Spinal cord (tissue), 10 donors: ENCODE measurements around the gene VPS54. TPM values are rescaled to one million over a fixed set of nuclear protein-coding genes. Genes with fewer than 3 reads are reported as not detected.
"Not testable (repeated sequence)": the region's sequence is repeated elsewhere in the genome, so short reads cannot be mapped to it uniquely, and the experiment has no call there.

Experiments used
- DNase-seq, 6 donors: peaks; one replicate each; pipeline versions ENCODE4 v3.0.0 to v3.0.0-alpha.2; 2013 to 2015; ENCODE audit warnings: low spot score in 6 of 6, low read depth in 4 of 6
- H3K27ac ChIP-seq: one replicate; pipeline ENCODE4 v1.5.1; 2013; ENCODE audit warnings: low read depth, low read length, control low read depth
- H3K27me3 ChIP-seq: one replicate; pipeline ENCODE4 v1.6.1; 2013; ENCODE audit warnings: low read length; ENCODE audit not compliant: control insufficient read depth, insufficient read depth
- H3K36me3 ChIP-seq: one replicate; pipeline ENCODE4 v1.6.1; 2013; ENCODE audit warnings: low read length; ENCODE audit not compliant: control insufficient read depth, insufficient read depth
- H3K4me1 ChIP-seq: one replicate; pipeline ENCODE4 v1.6.1; 2013; ENCODE audit warnings: low read length; ENCODE audit not compliant: control insufficient read depth, insufficient read depth
- H3K4me3 ChIP-seq: one replicate; pipeline ENCODE4 v1.5.1; 2013; ENCODE audit warnings: low read depth, low read length, control low read depth
- H3K9me3 ChIP-seq: one replicate; pipeline ENCODE4 v1.6.1; 2013; ENCODE audit warnings: low read length; ENCODE audit not compliant: control insufficient read depth, insufficient read depth
- WGBS: methylation state at CpG from one replicate; pipeline ENCODE4 v1.1.5; 2013; ENCODE audit warnings: missing lambda C conversion rate; ENCODE audit not compliant: insufficient coverage; 5-methylcytosine and 5-hydroxymethylcytosine counted together
- polyA plus RNA-seq, 2 donors: library from polyadenylated mRNA; unstranded; fragments of 120-200 nt; gene quantifications; one replicate each; pipeline ENCODE4 v1.2.1, GENCODE V29; 2013; ENCODE audit not compliant: insufficient read length in 2 of 2
- total RNA-seq, 2 donors: library from RNA; depleted of rRNA in 1 of 2; stranded (reverse); fragments of 120-200 nt in 1 of 2; fragments of >200 nt in 1 of 2; gene quantifications; one replicate each; pipeline versions ENCODE4 v1.2.3 to v1.2.4, GENCODE V29; 2013 to 2014
- donor health status: healthy.

The VPS54 gene
- total and polyA plus RNA-seq, 4 donors: 25.5 to 42.8 (median 30.1) TPM

DNA sequence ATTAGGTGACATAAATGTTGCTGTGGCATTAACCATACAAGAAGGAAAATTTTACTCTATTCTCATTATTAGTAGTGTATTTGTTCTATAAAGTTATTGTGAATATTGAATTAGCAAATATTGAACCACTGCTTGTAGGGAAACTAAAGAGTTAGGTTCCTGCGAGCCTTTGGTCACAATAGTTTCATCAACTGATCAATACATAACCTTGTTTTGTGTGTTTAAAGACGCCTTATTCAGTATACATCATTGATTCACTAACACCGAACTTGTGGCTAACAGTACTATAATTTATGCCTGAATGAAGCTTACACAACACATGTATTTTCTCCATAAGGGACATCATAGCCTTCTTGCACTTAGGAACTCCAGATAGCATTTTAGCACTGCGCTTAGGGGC lies 36.9 kb downstream of the VPS54 start:
- Histone ChIP-seq H3K36me3 (peaks cover 3% of the 10 kb centered on the region), H3K4me3 (no peak overlapping the region), H3K9me3 (no peaks in the 10 kb centered on the region), H3K27me3 (no peaks in the 10 kb centered on the region), H3K27ac (no peak overlapping the region), H3K4me1 (no peaks in the 10 kb centered on the region)
- DNase-seq: no peak
- WGBS: no CpG with 5 or more reads among the region's 4 CpGs

GRCh38 chr2:63981702-63982103 lies 37.5 kb downstream of the VPS54 start:
- DNase-seq: no peak
- Histone ChIP-seq H3K27me3 (no peaks in the 10 kb centered on the region), H3K27ac (no peak overlapping the region), H3K36me3 (peaks cover 3% of the 10 kb centered on the region), H3K9me3 (no peaks in the 10 kb centered on the region), H3K4me1 (no peaks in the 10 kb centered on the region), H3K4me3 (no peak overlapping the region)
- WGBS: no CpG with 5 or more reads among the region's 3 CpGs

GRCh38 chr2:63980794-63981193 lies 38.4 kb downstream of the VPS54 start:
- Histone ChIP-seq H3K9me3 (no peaks in the 10 kb centered on the region), H3K4me1 (no peaks in the 10 kb centered on the region), H3K4me3 (no peak overlapping the region), H3K27me3 (no peaks in the 10 kb centered on the region), H3K27ac (no peak overlapping the region), H3K36me3 (peaks cover 7% of the 10 kb centered on the region)
- no peak for DNase-seq

- no CpG with 5 or more reads among the region's 5 CpGs for WGBS
- no peaks in the 10 kb centered on the region for H3K9me3 ChIP-seq
- H3K4me3 ChIP-seq: no peak overlapping the region
- H3K36me3 ChIP-seq: peaks cover 9% of the 10 kb centered on the region
- no peak overlapping the region for H3K27ac ChIP-seq
- H3K27me3 ChIP-seq: no peaks in the 10 kb centered on the region
- no peaks in the 10 kb centered on the region for H3K4me1 ChIP-seq
- DNase-seq: no peak
Measured at GRCh38 chr2:63977904-63978303, 41.3 kb downstream of the VPS54 start.

GRCh38 chr2:63976125-63976510 lies 43.1 kb downstream of the VPS54 start:
- Histone ChIP-seq H3K36me3 (peaks cover 12% of the 10 kb centered on the region), H3K27ac (no peak overlapping the region), H3K9me3 (no peaks in the 10 kb centered on the region), H3K4me1 (no peaks in the 10 kb centered on the region), H3K27me3 (no peaks in the 10 kb centered on the region), H3K4me3 (no peak overlapping the region)
- no peak for DNase-seq
- 100% methylated on average over 4 of the region's 7 CpGs for WGBS

- no peak for DNase-seq
- H3K4me3 ChIP-seq: no peak overlapping the region
- H3K36me3 ChIP-seq: peaks cover 16% of the 10 kb centered on the region
- 93% methylated on average over 10 of the region's 15 CpGs for WGBS
- H3K9me3 ChIP-seq: no peaks in the 10 kb centered on the region
- no peaks in the 10 kb centered on the region for H3K4me1 ChIP-seq
- H3K27me3 ChIP-seq: no peaks in the 10 kb centered on the region
- no peak overlapping the region for H3K27ac ChIP-seq
Measured at GRCh38 chr2:63975437-63976124, 43.6 kb downstream of the VPS54 start.

DNA sequence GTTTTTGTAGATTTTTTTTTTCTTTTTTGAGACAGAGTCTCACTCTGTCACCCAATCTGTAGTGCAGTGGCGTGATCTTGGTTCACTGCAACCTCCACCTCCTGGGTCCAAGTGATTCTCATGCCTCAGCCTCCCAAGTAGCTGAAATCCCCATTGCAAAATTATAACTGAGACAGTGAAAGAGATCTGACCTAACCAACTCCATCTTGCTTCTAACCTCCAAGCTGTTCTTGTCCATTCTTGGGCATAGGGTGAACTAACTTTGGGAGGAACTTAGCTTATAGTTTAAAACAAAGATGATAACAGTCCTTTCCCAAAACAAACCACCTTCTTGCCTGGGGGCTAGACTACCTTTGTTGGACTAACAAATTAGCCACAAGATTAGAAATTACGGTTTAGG lies 44.2 kb downstream of the VPS54 start:
- H3K9me3 ChIP-seq, H3K4me3 ChIP-seq, H3K27me3 ChIP-seq, H3K4me1 ChIP-seq, H3K27ac ChIP-seq, DNase-seq: not testable (repeated sequence)
- peaks cover 16% of the 10 kb centered on the region for H3K36me3 ChIP-seq
- 79% methylated on average over 2 of the region's 2 CpGs for WGBS

DNA sequence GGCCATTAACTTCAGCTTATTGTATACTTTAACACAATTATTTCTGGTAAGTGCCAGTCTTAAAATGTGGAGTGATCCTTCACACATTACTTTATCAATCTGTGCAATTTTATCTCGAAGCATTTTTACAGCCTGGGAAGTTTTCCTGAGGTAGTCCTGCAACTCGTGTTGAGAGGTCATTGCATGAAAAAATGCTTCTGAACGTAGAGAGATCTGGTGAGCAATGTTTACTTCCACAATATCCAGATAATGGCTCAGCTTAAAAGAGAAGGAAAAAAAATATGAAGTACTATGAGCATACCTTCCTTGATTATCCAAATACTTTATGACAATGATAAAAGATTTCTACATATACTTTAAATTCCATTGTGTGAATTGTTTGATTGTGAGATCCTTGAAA lies 57.0 kb downstream of the VPS54 start:
- Histone ChIP-seq H3K4me1 (no peaks in the 10 kb centered on the region), H3K27me3 (no peaks in the 10 kb centered on the region), H3K27ac (no peak overlapping the region), H3K36me3 (no peaks in the 10 kb centered on the region), H3K9me3 (no peaks in the 10 kb centered on the region), H3K4me3 (no peak overlapping the region)
- DNase-seq: no peak
- WGBS: no CpG with 5 or more reads among the region's 3 CpGs

DNA sequence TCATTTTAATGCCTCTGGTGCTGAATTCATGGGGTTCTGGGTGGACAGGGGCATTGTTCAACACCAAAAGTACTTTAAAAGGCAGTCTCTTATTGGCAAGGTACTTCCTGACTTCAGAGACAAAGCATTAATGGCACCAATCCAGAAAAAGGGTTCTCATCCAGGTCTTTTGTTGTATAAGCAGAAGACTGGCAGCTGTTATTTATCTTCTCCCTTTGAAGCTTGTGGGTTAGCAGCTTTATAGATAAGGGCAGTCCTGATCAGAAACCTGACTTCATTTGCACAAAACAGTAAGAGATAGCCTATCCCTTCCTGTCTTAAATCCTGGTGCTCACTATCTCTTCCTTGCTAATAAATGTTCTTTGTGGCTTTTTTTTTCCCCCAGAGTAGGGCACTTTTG lies 68.8 kb downstream of the VPS54 start:
- H3K9me3 ChIP-seq: no peaks in the 10 kb centered on the region
- H3K27me3 ChIP-seq: no peaks in the 10 kb centered on the region
- no peak overlapping the region for H3K4me3 ChIP-seq
- DNase-seq: no peak
- H3K36me3 ChIP-seq: peaks cover 7% of the 10 kb centered on the region
- H3K27ac ChIP-seq: no peak overlapping the region
- H3K4me1 ChIP-seq: no peaks in the 10 kb centered on the region

- peaks cover 14% of the 10 kb centered on the region for H3K36me3 ChIP-seq
- no peak overlapping the region for H3K4me3 ChIP-seq
- WGBS: no CpG with 5 or more reads among the region's 1 CpG
- no peak overlapping the region for H3K27ac ChIP-seq
- no peaks in the 10 kb centered on the region for H3K9me3 ChIP-seq
- no peaks in the 10 kb centered on the region for H3K27me3 ChIP-seq
- H3K4me1 ChIP-seq: no peaks in the 10 kb centered on the region
- DNase-seq: no peak
Measured at GRCh38 chr2:63942788-63943187, 76.4 kb downstream of the VPS54 start.
